GM10266 (cell line): ENCODE measurements around the gene KANK3.
A peak's percentile ranks its signal among the peaks of the same experiment; 100 is the strongest.

Source experiments
- DNase-seq: peaks from one replicate; pipeline ENCODE4 v3.0.0; 2012; ENCODE audit errors: extremely low spot score
- CTCF ChIP-seq: IDR thresholded peaks from 2 replicates; pipeline ENCODE4 v1.5.1; 2012; ENCODE audit warnings: mild to moderate bottlenecking, low read depth; ENCODE audit not compliant: control insufficient read depth, insufficient read depth; ENCODE audit errors: missing control alignments

The KANK3 gene

DNA sequence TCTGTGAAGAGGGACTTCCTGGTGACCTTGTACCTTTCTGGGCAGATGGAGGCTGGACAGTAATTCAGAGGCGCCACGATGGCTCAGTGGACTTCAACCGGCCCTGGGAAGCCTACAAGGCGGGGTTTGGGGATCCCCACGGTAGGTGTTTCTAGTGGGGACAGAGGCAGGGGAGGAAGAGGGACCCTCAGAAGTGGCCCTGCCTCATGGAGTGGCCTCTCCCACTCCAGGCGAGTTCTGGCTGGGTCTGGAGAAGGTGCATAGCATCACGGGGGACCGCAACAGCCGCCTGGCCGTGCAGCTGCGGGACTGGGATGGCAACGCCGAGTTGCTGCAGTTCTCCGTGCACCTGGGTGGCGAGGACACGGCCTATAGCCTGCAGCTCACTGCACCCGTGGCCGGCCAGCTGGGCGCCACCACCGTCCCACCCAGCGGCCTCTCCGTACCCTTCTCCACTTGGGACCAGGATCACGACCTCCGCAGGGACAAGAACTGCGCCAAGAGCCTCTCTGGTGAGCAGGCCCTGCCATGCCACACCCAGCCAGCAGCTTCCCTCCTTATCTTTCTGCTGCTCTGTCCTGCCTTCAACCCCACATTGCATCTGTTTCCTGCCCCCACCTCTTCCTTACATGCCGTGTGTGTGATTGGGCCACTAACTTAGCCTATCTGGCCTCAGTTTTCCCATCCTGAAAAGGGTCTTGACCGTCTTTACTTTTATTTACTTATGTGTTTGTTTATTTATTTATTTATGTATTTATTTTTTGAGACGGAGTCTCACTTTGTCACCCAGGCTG, 28.1 kb upstream of the KANK3 start:
- DNase-seq = no peak
- no peak for TF ChIP-seq CTCF

DNA sequence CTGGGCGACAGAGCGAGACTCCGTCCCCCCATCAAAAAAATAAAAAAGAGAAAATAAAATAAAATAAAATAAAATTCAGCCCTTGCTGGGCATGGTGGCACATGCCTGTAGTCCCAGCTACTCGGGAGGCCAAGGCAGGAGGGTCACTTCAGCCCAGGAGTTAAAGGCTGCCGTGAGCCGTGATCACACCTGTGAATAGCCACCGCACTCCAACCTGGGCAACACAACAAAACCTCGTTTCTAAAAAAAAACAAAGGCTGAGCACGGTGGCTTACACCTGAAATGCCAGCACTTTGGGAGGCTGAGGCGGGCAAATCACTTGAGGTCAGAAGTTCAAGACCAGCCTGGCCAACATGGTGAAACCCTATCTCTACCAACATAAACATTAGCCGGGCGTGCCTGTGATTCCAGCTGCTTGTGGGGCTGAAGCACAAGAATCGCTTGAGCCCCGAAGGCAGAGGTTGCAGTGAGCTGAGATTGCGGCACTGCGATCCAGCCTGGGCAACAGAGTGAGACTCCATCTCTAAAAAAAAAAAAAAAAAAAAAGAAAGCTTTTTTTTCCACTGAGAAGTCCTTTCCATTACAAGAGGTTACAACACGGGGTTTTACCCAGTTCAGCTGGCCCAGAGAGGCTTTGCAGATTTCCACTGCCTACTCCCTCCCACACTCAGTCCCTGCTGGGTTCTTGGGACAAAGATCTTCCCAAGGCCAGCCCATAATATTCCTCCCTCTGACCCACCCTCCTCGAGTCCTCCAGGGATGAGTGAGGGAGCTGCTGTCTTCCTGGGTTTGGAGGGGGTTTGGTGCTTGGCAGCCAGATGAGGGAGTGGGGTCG, 27.3 kb upstream of the KANK3 start:
- TF ChIP-seq CTCF = no peak
- DNase-seq = no peak

- no peak for TF ChIP-seq CTCF
- no peak for DNase-seq
These were observed 24.4 kb upstream of the KANK3 start for GRCh38 chr19:8367327-8368001.

- TF ChIP-seq CTCF = no peak
- no peak for DNase-seq
These were observed 23.9 kb upstream of the KANK3 start for GRCh38 chr19:8366961-8367326.

GRCh38 chr19:8366121-8366581, 23.1 kb upstream of the KANK3 start:
- DNase-seq = peak; percentile 30

More at GRCh38 chr19:8366121-8366581, 23.1 kb upstream of the KANK3 start:
- no peak for TF ChIP-seq CTCF
